GM19463 (cell line): ENCODE measurements around the gene HIRA.

Experiments used
- ATAC-seq: cut with Tn5 transposase; IDR thresholded peaks from one replicate; pipeline ENCODE4 v1.9.1; 2021; ENCODE audit warnings: mild to moderate bottlenecking, moderate library complexity; ENCODE audit not compliant: unreplicated experiment

The HIRA gene

DNA sequence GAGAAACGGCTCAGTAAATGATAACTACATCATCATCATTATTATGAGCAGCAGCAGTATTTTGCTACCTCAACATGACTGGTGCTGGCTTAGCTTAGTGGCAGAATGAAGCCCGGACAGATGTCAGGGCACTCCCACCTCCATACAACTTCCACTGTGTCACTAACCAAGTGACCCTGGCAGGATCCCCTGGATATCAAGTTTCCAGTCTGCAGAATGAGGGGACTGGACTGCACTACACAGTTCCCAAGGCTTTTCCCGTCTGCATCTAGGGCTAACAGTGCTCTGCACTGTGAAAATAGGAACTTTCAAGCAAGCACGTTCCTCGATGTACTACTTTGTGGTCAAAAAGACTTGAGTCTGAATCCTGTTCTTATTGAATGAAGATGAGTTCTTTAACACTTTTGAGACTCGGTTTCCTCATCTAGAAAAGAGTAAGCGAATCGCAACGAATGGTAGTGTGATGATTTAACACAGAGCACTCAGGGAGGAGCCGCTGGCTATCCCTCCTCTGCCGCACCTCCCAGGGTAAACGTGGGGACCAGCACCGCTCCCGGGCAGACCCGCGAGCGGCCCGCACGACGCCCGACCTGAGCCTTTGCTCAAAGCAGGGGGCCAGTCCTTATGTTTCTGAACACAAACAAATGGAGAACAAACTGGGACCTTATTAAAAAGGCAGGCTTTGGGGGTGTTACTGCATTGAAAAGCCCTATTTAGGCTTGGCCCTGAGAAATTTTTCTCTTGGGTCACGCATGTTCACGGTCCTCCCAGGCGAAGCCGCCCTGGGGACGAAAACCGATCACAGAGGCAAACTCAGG lies 140.9 kb downstream of the HIRA start:
- no peak for ATAC-seq

DNA sequence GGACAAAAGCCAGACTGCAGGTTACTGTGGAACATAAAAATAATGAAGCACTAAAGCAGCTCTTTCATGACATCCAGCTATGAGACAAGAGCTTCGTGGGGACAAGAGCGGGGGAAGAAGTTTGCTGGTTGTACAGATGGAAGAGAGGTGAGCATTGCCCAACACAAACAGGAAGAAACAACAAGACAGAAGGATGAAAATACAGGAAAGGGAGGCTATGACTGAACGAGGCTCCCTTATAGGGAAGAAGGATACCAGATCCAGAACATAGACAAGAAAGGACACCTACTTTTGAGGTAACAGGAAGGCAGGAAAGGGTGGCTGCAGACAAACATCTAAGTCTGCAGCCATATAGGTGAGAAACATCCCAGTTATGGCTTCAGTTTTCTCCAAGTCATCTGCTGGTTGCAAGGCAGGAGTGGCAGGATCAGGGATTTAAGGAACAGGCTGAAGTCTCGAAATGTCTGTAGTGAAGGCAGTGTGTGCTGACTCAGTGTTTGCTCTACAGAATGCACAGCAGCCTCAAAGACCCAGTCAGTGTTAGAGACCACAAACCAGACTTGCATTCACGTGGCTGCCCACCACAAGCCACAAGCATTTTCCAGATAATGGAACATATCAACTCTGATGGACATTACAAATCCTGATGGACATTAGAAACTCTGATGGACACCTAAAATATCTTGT lies 141.9 kb downstream of the HIRA start:
- ATAC-seq = no peak

DNA sequence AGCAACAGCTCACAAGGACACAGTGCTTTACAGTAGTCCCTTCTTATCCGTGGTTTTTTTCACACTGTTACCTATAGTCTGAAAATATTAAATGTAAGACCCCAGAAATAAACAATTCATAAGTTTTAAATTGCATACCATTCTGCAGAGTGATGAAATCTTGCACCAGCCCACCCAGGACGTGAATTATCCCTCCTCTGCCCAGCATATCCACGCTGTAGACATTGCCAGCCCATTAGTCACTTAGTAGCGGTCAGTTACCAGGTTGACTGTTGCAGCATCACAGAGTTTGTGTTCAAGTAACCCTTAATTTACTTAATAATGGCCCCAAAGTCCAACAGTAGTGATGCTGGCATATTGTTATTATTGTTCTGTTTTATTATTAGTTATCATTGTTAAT lies 143.6 kb downstream of the HIRA start:
- ATAC-seq = no peak

DNA sequence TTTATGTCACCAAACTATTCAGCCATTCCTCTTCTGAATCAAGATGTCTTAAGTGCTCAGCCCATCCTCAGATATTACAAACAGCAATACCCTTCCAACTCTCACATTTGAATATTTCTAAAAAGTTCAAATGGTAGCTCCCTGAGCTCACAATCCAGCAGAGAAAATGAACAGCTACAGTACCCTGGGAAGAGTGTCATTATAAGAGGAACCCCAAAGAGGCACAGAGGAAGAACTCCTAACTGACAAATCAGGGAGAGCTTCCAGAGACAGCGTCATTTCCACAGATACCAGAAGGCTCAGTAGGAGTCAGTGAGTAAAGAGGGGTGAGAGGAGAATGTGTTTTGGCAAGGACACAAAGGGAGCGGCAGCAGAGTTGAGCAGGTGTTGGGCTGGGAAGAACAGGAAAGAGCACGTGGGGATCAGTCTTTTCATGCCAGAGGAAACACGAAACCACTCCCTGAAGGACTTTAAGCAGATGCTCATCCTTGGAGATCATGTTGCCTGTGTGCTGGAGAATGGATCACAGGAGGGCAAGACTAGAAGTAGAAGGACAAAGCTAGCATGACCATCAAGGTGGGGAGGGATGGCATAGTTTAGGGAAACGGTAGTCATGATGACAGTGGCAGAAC lies 144.3 kb downstream of the HIRA start:
- ATAC-seq = no peak

DNA sequence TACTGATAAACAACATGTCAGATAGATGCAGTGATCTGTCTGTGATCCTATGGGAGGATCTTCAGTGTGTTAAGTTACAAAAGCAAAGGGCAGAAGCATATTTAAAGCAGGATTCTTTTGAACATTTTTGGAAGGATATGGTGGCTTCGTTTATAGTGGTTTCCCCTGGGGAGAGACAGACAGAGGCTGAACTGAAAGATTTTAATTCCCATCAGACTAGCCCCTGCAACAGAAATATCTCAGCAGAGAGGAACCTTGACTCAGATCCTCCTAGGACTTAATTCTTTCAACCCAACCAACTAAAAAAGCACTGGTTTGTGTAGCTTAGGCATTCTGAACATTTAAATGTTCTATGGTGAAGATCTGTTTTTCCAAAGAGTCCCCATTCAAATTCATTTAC lies 145.7 kb downstream of the HIRA start:
- no peak for ATAC-seq
